HCT116 (cell line): Measurements from ENCODE around the gene MAJIN. TPM values are rescaled to one million over a fixed set of nuclear protein-coding genes. Genes with fewer than 3 reads are reported as not detected.

Source experiments
- ATAC-seq: fragments of 200-7000 bp; cut with Tn5 transposase; 2 replicates; pipeline ENCODE4 v1.9.1; 2020; ENCODE audit warnings: mild to moderate bottlenecking, moderate library complexity
- BruUV-seq: library from RNA; stranded (reverse); fragments of 400-500 nt; replicated peaks from 2 replicates; lab custom pipeline; 2021; lab: Mats Ljungman, UMichigan
- CTCF ChIA-PET: fragments of 300-600 bp; sonication (Branson Sonifier 250); formaldehyde crosslinking; loops from one replicate; lab custom pipeline; 2021; ENCODE audit warnings: antibody characterized with exemption; lab: Charles Lee
- POLR2A ChIA-PET: fragments of 300-600, 350-600 bp; sonication (Branson Sonifier 250); formaldehyde crosslinking; loops from one replicate; lab custom pipeline; 2021; ENCODE audit warnings: antibody characterized with exemption; lab: Charles Lee
- RAD21 ChIA-PET, 2 experiments: fragments of 300-600 bp; sonication (Branson Sonifier 250); formaldehyde crosslinking; loops; one replicate each; lab custom pipeline; 2023; ENCODE audit warnings: low total read pairs in 2 of 2; ENCODE audit not compliant: uncharacterized antibody in 2 of 2, unreplicated experiment in 2 of 2, low non-redundant PET in 1 of 2; lab: Charles Lee
- DNase-seq: peaks from one replicate; pipeline ENCODE4 v3.0.0-alpha.2; 2010; ENCODE audit warnings: low read depth, low spot score
- H2AFZ ChIP-seq: fragments of 200-600 bp; shearing (Covaris generic), sonication (generic); 2 replicates; pipeline ENCODE4 v1.6.1; 2017; ENCODE audit warnings: low read depth, mixed run types, mixed read lengths, antibody characterized with exemption, low read length; ENCODE audit not compliant: poor library complexity, severe bottlenecking
- H3K27ac ChIP-seq: 2 replicates; pipeline ENCODE4 v1.5.1; 2012; ENCODE audit warnings: low read depth, low read length
- H3K27me3 ChIP-seq: fragments of 200-600 bp; sonication (generic); 2 replicates; pipeline ENCODE4 v1.6.1; 2016; ENCODE audit warnings: mixed run types, low read length, mixed read lengths; ENCODE audit not compliant: insufficient read depth
- H3K36me3 ChIP-seq, 2 experiments: fragments of 200-500 bp in 1 of 2; fragments of 200-600 bp in 1 of 2; sonication (Bioruptor generic) in 1 of 2; sonication (generic) in 1 of 2; 2 replicates each; pipeline versions ENCODE4 v1.5.1 to v1.6.1; 2014 to 2016; ENCODE audit warnings: low read length in 2 of 2, inconsistent platforms in 1 of 2, mixed read lengths in 1 of 2, mixed run types in 1 of 2; ENCODE audit not compliant: insufficient read depth in 2 of 2, control insufficient read depth in 1 of 2
- H3K4me1 ChIP-seq, 2 experiments: fragments of 200-600 bp in 1 of 2; sonication (generic) in 1 of 2; 2 replicates each; pipeline versions ENCODE4 v1.5.1 to v1.6.1; 2012 to 2017; ENCODE audit warnings: low read length in 2 of 2, inconsistent platforms in 1 of 2, mild to moderate bottlenecking in 1 of 2, mixed read lengths in 1 of 2, mixed run types in 1 of 2, moderate library complexity in 1 of 2; ENCODE audit not compliant: insufficient read depth in 2 of 2, control insufficient read depth in 1 of 2
- H3K4me2 ChIP-seq: fragments of 200-600 bp; sonication (generic); 2 replicates; pipeline ENCODE4 v1.6.1; 2017; ENCODE audit warnings: mixed run types, low read length, mixed read lengths
- H3K4me3 ChIP-seq, 2 experiments: fragments of 200-600 bp in 1 of 2; sonication (generic) in 1 of 2; replicated peaks in 1 of 2; 2 replicates each; pipeline ENCODE4 v1.5.1; 2011 to 2016; ENCODE audit warnings: low read length in 2 of 2, control low read depth in 1 of 2, low read depth in 1 of 2, mild to moderate bottlenecking in 1 of 2, mixed read lengths in 1 of 2, mixed run types in 1 of 2
- H3K79me2 ChIP-seq: fragments of 200-600 bp; sonication (generic); 2 replicates; pipeline ENCODE4 v1.6.1; 2017; ENCODE audit warnings: mild to moderate bottlenecking, mixed run types, low read length, moderate library complexity, mixed read lengths; ENCODE audit not compliant: insufficient read depth
- H3K9ac ChIP-seq: fragments of 200-600 bp; sonication (generic); 2 replicates; pipeline ENCODE4 v1.6.1; 2016; ENCODE audit warnings: low read length, mixed read lengths
- H3K9me2 ChIP-seq: fragments of 200-600 bp; sonication (generic), shearing (Covaris generic); 2 replicates; pipeline ENCODE4 v1.6.1; 2017; ENCODE audit warnings: mixed run types, mild to moderate bottlenecking, moderate library complexity; ENCODE audit not compliant: insufficient read depth
- H3K9me3 ChIP-seq, 2 experiments: fragments of 200-500 bp in 1 of 2; fragments of 200-600 bp in 1 of 2; sonication (Bioruptor generic) in 1 of 2; sonication (generic) in 1 of 2; 2 replicates each; pipeline ENCODE4 v1.6.1; 2014 to 2017; ENCODE audit warnings: low read length in 2 of 2, mixed read lengths in 2 of 2, inconsistent platforms in 1 of 2, low read depth in 1 of 2, mild to moderate bottlenecking in 1 of 2, mixed run types in 1 of 2, moderate library complexity in 1 of 2; ENCODE audit not compliant: control insufficient read depth in 1 of 2, insufficient read depth in 1 of 2
- H4K20me1 ChIP-seq: fragments of 200-600 bp; sonication (generic), shearing (Covaris generic); 2 replicates; pipeline ENCODE4 v1.6.1; 2017; ENCODE audit warnings: mixed run types, mild to moderate bottlenecking, moderate library complexity; ENCODE audit not compliant: insufficient read depth
- ATF3 ChIP-seq: IDR thresholded peaks from 2 replicates; pipeline ENCODE4 v1.6.1; 2012
- CBX3 ChIP-seq: IDR thresholded peaks from 2 replicates; pipeline ENCODE4 v1.6.1; 2012; ENCODE audit warnings: low read depth
- CEBPB ChIP-seq: IDR thresholded peaks from 2 replicates; pipeline ENCODE4 v1.6.1; 2012; ENCODE audit warnings: low read depth
- EGR1 ChIP-seq: IDR thresholded peaks from 2 replicates; pipeline ENCODE4 v1.6.1; 2012; ENCODE audit warnings: low read depth
- ELF1 ChIP-seq: IDR thresholded peaks from 2 replicates; pipeline ENCODE4 v1.6.1; 2012; ENCODE audit warnings: low read depth, borderline replicate concordance
- EZH2 ChIP-seq: fragments of 200-600 bp; sonication (generic); IDR thresholded peaks from 2 replicates; pipeline ENCODE4 v1.6.1; 2017; ENCODE audit warnings: antibody characterized with exemption, mixed run types
- EZH2phosphoT487 ChIP-seq: fragments of 200-600 bp; IDR thresholded peaks from 2 replicates; pipeline ENCODE4 v1.6.1; 2018; ENCODE audit warnings: antibody characterized with exemption, borderline replicate concordance
- FOSL1 ChIP-seq: IDR thresholded peaks from 2 replicates; pipeline ENCODE4 v1.6.1; 2012; ENCODE audit warnings: low read depth
- JUND ChIP-seq: IDR thresholded peaks from 2 replicates; pipeline ENCODE4 v1.6.1; 2012
- RAD21 ChIP-seq: IDR thresholded peaks from 2 replicates; pipeline ENCODE4 v1.6.1; 2012; ENCODE audit warnings: low read depth, mild to moderate bottlenecking
- SIN3A ChIP-seq: IDR thresholded peaks from 2 replicates; pipeline ENCODE4 v1.6.1; 2012; ENCODE audit warnings: low read depth
- SP1 ChIP-seq: IDR thresholded peaks from 2 replicates; pipeline ENCODE4 v1.6.1; 2012; ENCODE audit warnings: low read depth
- SRF ChIP-seq: IDR thresholded peaks from 2 replicates; pipeline ENCODE4 v1.6.1; 2012; ENCODE audit warnings: low read depth
- ZBTB33 ChIP-seq: IDR thresholded peaks from 2 replicates; pipeline ENCODE4 v1.6.1; 2011; ENCODE audit warnings: mild to moderate bottlenecking, low read length, moderate library complexity; ENCODE audit not compliant: insufficient replicate concordance; ENCODE audit errors: extremely low read depth
- ZNF274 ChIP-seq: fragments of 200-500 bp; sonication (Bioruptor generic); IDR thresholded peaks from 2 replicates; pipeline ENCODE4 v1.6.1; 2014; ENCODE audit warnings: mild to moderate bottlenecking, low read depth, low read length, inconsistent platforms
- intact Hi-C: fragments of 100-400 bp; cut with micrococcal nuclease; formaldehyde crosslinking; loops from 2 replicates; pipeline ENCODE4 v1.10.0; 2022
- total RNA-seq: library from RNA; stranded (reverse); gene quantifications from one replicate; pipeline ENCODE4 v1.2.1, GENCODE V29; 2021; ENCODE audit not compliant: unreplicated experiment
- TF ChIP-seq, protein P1 (sequence below): IDR thresholded peaks from 2 replicates; pipeline ENCODE4 v1.6.1; 2012
- TF ChIP-seq, protein P2 (sequence below), 3 experiments: fragments of 200-600 bp in 1 of 3; sonication (generic) in 1 of 3; IDR thresholded peaks in 2 of 3; conservative IDR thresholded peaks in 1 of 3; 2 replicates each; pipeline ENCODE4 v1.5.1; 2012 to 2017; ENCODE audit warnings: low read depth in 2 of 3, low read length in 2 of 3, antibody characterized with exemption in 1 of 3, borderline replicate concordance in 1 of 3, control low read depth in 1 of 3, mild to moderate bottlenecking in 1 of 3, mixed read lengths in 1 of 3, mixed run types in 1 of 3, moderate library complexity in 1 of 3; ENCODE audit not compliant: insufficient read depth in 1 of 3

Gene MAJIN
- total RNA-seq, 1 experiment from 2014 or later: not detected

- TF ChIP-seq ATF3: no peak
- TF ChIP-seq ELF1: no peak
- no peak for TF ChIP-seq SP1
- no peak for TF ChIP-seq EZH2
- no peak for TF ChIP-seq SRF
- TF ChIP-seq CEBPB: no peak
- TF ChIP-seq CBX3: no peak
- no peak for TF ChIP-seq RAD21
- TF ChIP-seq EZH2phosphoT487: no peak
- TF ChIP-seq, all 23 proteins: peak for 0
Observed at GRCh38 chr11:64888729-64889511, 83.0 kb downstream of the MAJIN start (continued).

DNA sequence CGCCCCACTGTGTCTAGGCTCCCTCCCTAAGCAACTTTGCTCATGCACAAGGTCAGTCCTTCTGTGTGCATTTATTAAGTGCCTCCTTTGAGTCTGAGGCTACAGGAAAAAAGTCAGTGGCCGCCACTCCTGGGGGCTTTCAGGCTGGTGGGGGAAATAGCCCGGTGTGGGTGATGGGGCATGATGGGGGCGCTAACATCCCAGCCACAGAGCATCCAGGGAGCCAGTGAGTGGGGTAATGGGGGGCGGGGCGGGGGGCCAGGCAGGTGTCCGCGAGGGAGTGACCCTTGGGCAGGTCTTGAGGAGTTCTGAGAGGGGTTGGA, 83.5 kb downstream of the MAJIN start:
- ATAC-seq (no peak), DNase-seq (no peak)
- no peaks in the 10 kb centered on the region for H3K9me3 ChIP-seq
- H3K79me2 ChIP-seq: no peaks in the 10 kb centered on the region
- H3K36me3 ChIP-seq: no peaks in the 10 kb centered on the region
- CTCF ChIA-PET: interaction anchor here (0.6 to 10.8 kb wide), 17 partner anchors 9 to 119 kb away, joined by 3 to 112 read pairs (median 4); partner anchors contain the start of genes BATF2, CDC42BPG, EHD1 and PPP2R5B
- H4K20me1 ChIP-seq: no peaks in the 10 kb centered on the region
- peak overlapping the region; percentile 89 for H3K4me2 ChIP-seq
- H3K27me3 ChIP-seq: no peaks in the 10 kb centered on the region
- POLR2A ChIA-PET: interaction anchor here (1.0 to 1.4 kb wide), 2 partner anchors 33 to 39 kb away, joined by 3 to 9 read pairs; no protein-coding TSS in a partner anchor
- peak overlapping the region; percentile 40; the same call in 1 of the 2 replicates for H3K27ac ChIP-seq
- BruUV-seq: no TSS peak
- H3K4me3 ChIP-seq: peak overlapping the region in 1 of 2 experiments; percentile 51; a peak in 3 of 4 replicates
- H3K4me1 ChIP-seq: peaks cover 7 to 34% of the 10 kb centered on the region in 2 experiments; a peak in 3 of 4 replicates
- intact Hi-C loops: loop anchor here (5.0 kb wide), 1 partner anchor 101 kb away; no protein-coding TSS in a partner anchor
- peak overlapping the region; percentile 54 for H3K9ac ChIP-seq
- H2AFZ ChIP-seq: peak overlapping the region; percentile 99
- RAD21 ChIA-PET: interaction anchor here (0.7 to 1.2 kb wide), 3 partner anchors 40 to 41 kb away, joined by 3 to 4 read pairs (median 3); no protein-coding TSS in a partner anchor
- H3K9me2 ChIP-seq: no peaks in the 10 kb centered on the region
- TF ChIP-seq SRF (no peak), ZNF274 (no peak), ZBTB33 (no peak), CBX3 (no peak), JUND (no peak), RAD21 (no peak), FOSL1 (no peak), SIN3A (no peak), EZH2 (no peak), SP1 (no peak), CEBPB (no peak), EGR1 (no peak), ATF3 (no peak)
- TF ChIP-seq, protein P1, sequence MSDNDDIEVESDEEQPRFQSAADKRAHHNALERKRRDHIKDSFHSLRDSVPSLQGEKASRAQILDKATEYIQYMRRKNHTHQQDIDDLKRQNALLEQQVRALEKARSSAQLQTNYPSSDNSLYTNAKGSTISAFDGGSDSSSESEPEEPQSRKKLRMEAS: no peak
- TF ChIP-seq, protein P2, sequence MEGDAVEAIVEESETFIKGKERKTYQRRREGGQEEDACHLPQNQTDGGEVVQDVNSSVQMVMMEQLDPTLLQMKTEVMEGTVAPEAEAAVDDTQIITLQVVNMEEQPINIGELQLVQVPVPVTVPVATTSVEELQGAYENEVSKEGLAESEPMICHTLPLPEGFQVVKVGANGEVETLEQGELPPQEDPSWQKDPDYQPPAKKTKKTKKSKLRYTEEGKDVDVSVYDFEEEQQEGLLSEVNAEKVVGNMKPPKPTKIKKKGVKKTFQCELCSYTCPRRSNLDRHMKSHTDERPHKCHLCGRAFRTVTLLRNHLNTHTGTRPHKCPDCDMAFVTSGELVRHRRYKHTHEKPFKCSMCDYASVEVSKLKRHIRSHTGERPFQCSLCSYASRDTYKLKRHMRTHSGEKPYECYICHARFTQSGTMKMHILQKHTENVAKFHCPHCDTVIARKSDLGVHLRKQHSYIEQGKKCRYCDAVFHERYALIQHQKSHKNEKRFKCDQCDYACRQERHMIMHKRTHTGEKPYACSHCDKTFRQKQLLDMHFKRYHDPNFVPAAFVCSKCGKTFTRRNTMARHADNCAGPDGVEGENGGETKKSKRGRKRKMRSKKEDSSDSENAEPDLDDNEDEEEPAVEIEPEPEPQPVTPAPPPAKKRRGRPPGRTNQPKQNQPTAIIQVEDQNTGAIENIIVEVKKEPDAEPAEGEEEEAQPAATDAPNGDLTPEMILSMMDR (IDR thresholded peaks at IDR 0.05 in 2 of 3, conservative IDR thresholded peaks at IDR 0.05 in 1 of 3; ENCODE audit: borderline replicate concordance in 1 of 3, insufficient read depth in 1 of 3, low read depth in 2 of 3, low read length in 2 of 3): no peak
